ENCODE results near the gene C5orf46. TPM values are rescaled to one million over a fixed set of nuclear protein-coding genes. Genes with fewer than 3 reads are reported as not detected.

The C5orf46 gene
- total and polyA plus RNA-seq, 9 of the 15 experiments (the other 6 are each of a cell fraction or from before 2014, with no cell fraction given): not detected

- TF ChIP-seq NR2C1 (IDR thresholded peaks at IDR 0.05) (no peak), NR2C1 (tag; IDR thresholded peaks at IDR 0.05) (no peak), TFAP4 (CRISPR knock-in tag; IDR thresholded peaks at IDR 0.05; ENCODE audit: borderline replicate concordance) (no peak), CBFA2T2 (conservative IDR thresholded peaks at IDR 0.05) (no peak), ZNF586 (CRISPR knock-in tag; conservative IDR thresholded peaks at IDR 0.05) (no peak)
Measured at GRCh38 chr5:147863454-147864158, 42.7 kb downstream of the C5orf46 start (continued).

- CTCF ChIA-PET (ENCODE audit: low intra/inter-chr PET ratio): no interaction called here
- TF ChIP-seq NKRF (IDR thresholded peaks at IDR 0.05; ENCODE audit: borderline replicate concordance) (no peak), FOXM1 (IDR thresholded peaks at IDR 0.05; ENCODE audit: low read depth) (no peak), FOXM1 (CRISPR knock-in tag; IDR thresholded peaks at IDR 0.05; ENCODE audit: low read depth) (no peak), ZNF311 (CRISPR knock-in tag; IDR thresholded peaks at IDR 0.05) (no peak), ZNF655 (CRISPR knock-in tag; IDR thresholded peaks at IDR 0.05) (no peak), TFAP4 (CRISPR knock-in tag; IDR thresholded peaks at IDR 0.05; ENCODE audit: borderline replicate concordance) (no peak), ZC3H4 (CRISPR knock-in tag; IDR thresholded peaks at IDR 0.05; ENCODE audit: borderline replicate concordance) (no peak), NCOA4 (IDR thresholded peaks at IDR 0.05; ENCODE audit: partially characterized antibody) (no peak), ETV1 (tag; conservative IDR thresholded peaks at IDR 0.05; ENCODE audit: low read depth) (no peak), ZNF830 (CRISPR knock-in tag; IDR thresholded peaks at IDR 0.05) (no peak), ZFX (CRISPR knock-in tag; IDR thresholded peaks at IDR 0.05) (no peak), HCFC1 (IDR thresholded peaks at IDR 0.05; ENCODE audit: low read depth, low read length) (no peak), GATAD2A (IDR thresholded peaks at IDR 0.05) (no peak), KLF16 (IDR thresholded peaks at IDR 0.05) (no peak), FOXP1 (CRISPR knock-in tag; IDR thresholded peaks at IDR 0.05) (no peak)
Measured at GRCh38 chr5:147860641-147861025, 45.7 kb downstream of the C5orf46 start.

More at GRCh38 chr5:147860641-147861025, 45.7 kb downstream of the C5orf46 start:
- POLR2A ChIA-PET: no interaction called here
- Histone ChIP-seq H3K79me2 (ENCODE audit: control insufficient read depth, insufficient read depth, low read length) (no peaks in the 10 kb centered on the region), H3K9me1 (ENCODE audit: control insufficient read depth, insufficient read depth, low read length) (no peaks in the 10 kb centered on the region), H3K4me1 (replicated peaks in 1 of 2; ENCODE audit: control insufficient read depth in 2 of 2, insufficient read depth in 2 of 2, low read length in 2 of 2) (no peaks in the 10 kb centered on the region), H3K36me3 (ENCODE audit: control insufficient read depth, insufficient read depth, low read length) (no peaks in the 10 kb centered on the region), H3K4me3 (no peak overlapping the region), H3K9me3 (replicated peaks; ENCODE audit: control insufficient read depth, insufficient read depth, low read depth, low read length) (no peaks in the 10 kb centered on the region), H3K27ac (ENCODE audit: extremely low read depth, low read depth, low read length) (no peak overlapping the region), H4K20me1 (replicated peaks; ENCODE audit: control insufficient read depth, insufficient read depth, low read length) (no peaks in the 10 kb centered on the region), H3K27me3 (ENCODE audit: control insufficient read depth in 2 of 2, insufficient read depth in 2 of 2, low read length in 2 of 2) (no peaks in the 10 kb centered on the region), H3K9ac (ENCODE audit: insufficient read depth in 1 of 2, low read depth in 2 of 2, low read length in 2 of 2) (no peak overlapping the region), H2AFZ (ENCODE audit: low read depth, low read length) (no peak overlapping the region), H3K4me2 (ENCODE audit: insufficient read depth, low read length) (no peak overlapping the region)
- DNase-seq (ENCODE audit: extremely low read depth in 1 of 4, low spot score in 3 of 4): no peak
- ATAC-seq: no peak
- intact Hi-C loops (cut with micrococcal nuclease): no loop called here
- 0% methylated on average over 1 of the region's 1 CpG for WGBS (ENCODE audit: insufficient coverage, low coverage, missing lambda C conversion rate)
- FAIRE-seq: no peak
- BruUV-seq (replicated peaks): no TSS peak
- in situ Hi-C loops (cut with MboI): no loop called here
